Sigmoid colon (tissue), 3 donors: ENCODE data around the gene PFDN4.

Source experiments
- POLR2A ChIP-seq, 2 donors: fragments of 450-650 bp; IDR thresholded peaks; one replicate each; pipeline ENCODE4 v1.6.1; 2016; ENCODE audit warnings: antibody characterized with exemption in 2 of 2, mild to moderate bottlenecking in 2 of 2, moderate library complexity in 2 of 2
- TF ChIP-seq, protein P1 (sequence below), 4 experiments: fragments of 450-650 bp in 3 of 4; fragments of 200-600 bp in 1 of 4; IDR thresholded peaks; one replicate each; pipeline ENCODE4 v1.5.1; 2016 to 2019; ENCODE audit warnings: antibody characterized with exemption in 4 of 4, mild to moderate bottlenecking in 3 of 4, moderate library complexity in 2 of 4

DNA sequence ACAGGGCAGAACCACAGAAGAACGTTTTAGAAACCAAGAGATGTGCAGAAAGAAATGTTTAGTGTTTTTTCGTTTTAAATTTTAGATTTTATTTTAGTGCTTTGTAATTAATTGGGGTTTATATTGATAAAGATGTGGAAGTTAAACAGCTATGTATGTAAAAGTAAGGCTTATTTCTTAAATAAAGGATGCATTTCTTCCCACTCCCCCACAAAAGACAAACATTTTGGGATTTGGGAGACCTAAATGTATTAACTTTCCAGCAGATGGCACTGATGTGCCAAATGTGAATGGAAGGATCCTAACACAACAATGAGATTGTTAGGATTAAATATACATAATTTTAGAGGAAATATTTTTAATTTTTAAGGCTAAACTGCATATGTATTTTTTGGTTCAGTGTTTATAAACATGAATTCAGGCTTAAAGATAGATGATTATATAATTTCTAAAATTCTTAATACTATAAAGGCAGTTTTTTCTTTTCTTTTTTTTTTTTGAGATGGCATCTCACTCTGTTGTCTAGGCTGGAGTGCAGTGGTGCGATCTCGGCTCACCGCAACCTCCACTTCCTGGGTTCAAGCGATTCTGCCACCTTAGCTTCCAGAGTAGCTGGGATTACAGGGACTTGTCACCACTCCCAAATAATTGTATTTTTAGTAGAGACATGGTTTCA is 12.0 kb downstream of the PFDN4 start:
- TF ChIP-seq POLR2A (IDR thresholded peaks at IDR 0.05) = no peak
- TF ChIP-seq, protein P1, sequence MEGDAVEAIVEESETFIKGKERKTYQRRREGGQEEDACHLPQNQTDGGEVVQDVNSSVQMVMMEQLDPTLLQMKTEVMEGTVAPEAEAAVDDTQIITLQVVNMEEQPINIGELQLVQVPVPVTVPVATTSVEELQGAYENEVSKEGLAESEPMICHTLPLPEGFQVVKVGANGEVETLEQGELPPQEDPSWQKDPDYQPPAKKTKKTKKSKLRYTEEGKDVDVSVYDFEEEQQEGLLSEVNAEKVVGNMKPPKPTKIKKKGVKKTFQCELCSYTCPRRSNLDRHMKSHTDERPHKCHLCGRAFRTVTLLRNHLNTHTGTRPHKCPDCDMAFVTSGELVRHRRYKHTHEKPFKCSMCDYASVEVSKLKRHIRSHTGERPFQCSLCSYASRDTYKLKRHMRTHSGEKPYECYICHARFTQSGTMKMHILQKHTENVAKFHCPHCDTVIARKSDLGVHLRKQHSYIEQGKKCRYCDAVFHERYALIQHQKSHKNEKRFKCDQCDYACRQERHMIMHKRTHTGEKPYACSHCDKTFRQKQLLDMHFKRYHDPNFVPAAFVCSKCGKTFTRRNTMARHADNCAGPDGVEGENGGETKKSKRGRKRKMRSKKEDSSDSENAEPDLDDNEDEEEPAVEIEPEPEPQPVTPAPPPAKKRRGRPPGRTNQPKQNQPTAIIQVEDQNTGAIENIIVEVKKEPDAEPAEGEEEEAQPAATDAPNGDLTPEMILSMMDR (IDR thresholded peaks at IDR 0.05) = peak in 1 of 4 experiments; percentile 35
